Activated naive CD8-positive, alpha-beta T cell treated with anti-CD3 and anti-CD28 coated beads, Interleukin-2, amount 50 U/mL, for 16 hours (primary cell): ENCODE measurements around the gene CFAP74.

Experiments
- DNase-seq: peaks from one replicate; pipeline ENCODE4 v3.0.0-alpha.2; 2020; ENCODE audit warnings: low read depth, low spot score

The CFAP74 gene

GRCh38 chr1:1971688-1972087, 31.9 kb downstream of the CFAP74 start:
- no peak for DNase-seq

- no peak for DNase-seq
Measured at GRCh38 chr1:1971017-1971416, 32.6 kb downstream of the CFAP74 start.

- DNase-seq, result no peak
Measured at GRCh38 chr1:1969953-1970716, 33.5 kb downstream of the CFAP74 start.

GRCh38 chr1:1969505-1969900, 34.1 kb downstream of the CFAP74 start:
- no peak for DNase-seq

- DNase-seq, result no peak
Measured at GRCh38 chr1:1968767-1969504, 34.6 kb downstream of the CFAP74 start.

- no peak for DNase-seq
Measured at GRCh38 chr1:1967879-1968278, 35.7 kb downstream of the CFAP74 start.

GRCh38 chr1:1967151-1967550, 36.4 kb downstream of the CFAP74 start:
- DNase-seq, result no peak

GRCh38 chr1:1966071-1966740, 37.4 kb downstream of the CFAP74 start:
- no peak for DNase-seq

GRCh38 chr1:1965546-1965945, 38.0 kb downstream of the CFAP74 start:
- DNase-seq, result no peak

- no peak for DNase-seq
Measured at GRCh38 chr1:1964811-1965210, 38.8 kb downstream of the CFAP74 start.

GRCh38 chr1:1963570-1963969, 40.0 kb downstream of the CFAP74 start:
- no peak for DNase-seq

GRCh38 chr1:1962752-1963151, 40.8 kb downstream of the CFAP74 start:
- DNase-seq, result no peak

- no peak for DNase-seq
Measured at GRCh38 chr1:1960480-1961196, 42.9 kb downstream of the CFAP74 start.

GRCh38 chr1:1959840-1960479, 43.6 kb downstream of the CFAP74 start:
- DNase-seq, result peak; percentile 46

- no peak for DNase-seq
Measured at GRCh38 chr1:1959459-1959839, 44.1 kb downstream of the CFAP74 start.

- no peak for DNase-seq
Measured at GRCh38 chr1:1958071-1958541, 45.5 kb downstream of the CFAP74 start.

GRCh38 chr1:1957533-1957961, 46.0 kb downstream of the CFAP74 start:
- no peak for DNase-seq

GRCh38 chr1:1956586-1957532, 46.7 kb downstream of the CFAP74 start:
- DNase-seq, result no peak

GRCh38 chr1:1956101-1956500, 47.5 kb downstream of the CFAP74 start:
- no peak for DNase-seq

- DNase-seq, result no peak
Measured at GRCh38 chr1:1955621-1956094, 47.9 kb downstream of the CFAP74 start.
